Psoas muscle (tissue), 8 donors: ENCODE results near the gene CSTF3. TPM values are rescaled to one million over a fixed set of nuclear protein-coding genes. Genes with fewer than 3 reads are reported as not detected.

Source experiments
- ATAC-seq, 4 donors: fragments of 200-7000 bp; cut with Tn5 transposase; one replicate each; pipeline ENCODE4 v1.9.1; 2020; ENCODE audit warnings: moderate library complexity in 3 of 4, mild to moderate bottlenecking in 2 of 4
- DNase-seq, 2 donors: peaks; one replicate each; pipeline ENCODE4 v3.0.0-alpha.2; 2020
- H3K27ac ChIP-seq: fragments of 200-600 bp; one replicate; pipeline ENCODE4 v1.8.0; 2022
- H3K27me3 ChIP-seq, 3 donors: fragments of 200-600 bp in 1 of 3; one replicate each; pipeline versions ENCODE4 v1.6.1 to v1.8.0; 2013 to 2022; ENCODE audit warnings: low read length in 2 of 3, mild to moderate bottlenecking in 2 of 3, moderate library complexity in 1 of 3; ENCODE audit not compliant: insufficient read depth in 3 of 3
- H3K36me3 ChIP-seq, 2 donors: fragments of 200-600 bp in 1 of 2; one replicate each; pipeline versions ENCODE4 v1.6.1 to v1.8.0; 2013 to 2022; ENCODE audit warnings: low read depth in 1 of 2, mild to moderate bottlenecking in 1 of 2, moderate library complexity in 1 of 2; ENCODE audit not compliant: insufficient read depth in 1 of 2
- H3K4me1 ChIP-seq: fragments of 200-600 bp; one replicate; pipeline ENCODE4 v1.8.0; 2022
- H3K4me3 ChIP-seq: fragments of 200-600 bp; one replicate; pipeline ENCODE4 v1.8.0; 2022; ENCODE audit warnings: mild to moderate bottlenecking
- H3K9me3 ChIP-seq: fragments of 200-600 bp; one replicate; pipeline ENCODE4 v1.8.0; 2022
- WGBS, 3 donors: extraction: QIAGEN DNeasy Blood & Tissue Kit; methylation state at CpG; one replicate each; pipeline versions ENCODE4 v1.1.6 to v1.1.7; 2013; 5-methylcytosine and 5-hydroxymethylcytosine counted together
- intact Hi-C, 2 donors: fragments of 100-400 bp; cut with DNase I; formaldehyde crosslinking; loops; one replicate each; pipeline versions ENCODE4 v1.11.0 to v1.14.2; 2022
- long read RNA-seq, 2 donors: library from polyadenylated mRNA; unstranded; transcript quantifications; one replicate each; pipeline ENCODE4 v2.0.0, GENCODE V29; 2021
- polyA plus RNA-seq, 3 donors: library from polyadenylated mRNA; stranded (reverse); fragments of 200-250 nt; gene quantifications; one replicate each; pipeline ENCODE4 v1.2.3, GENCODE V29; 2013
- total RNA-seq, 4 donors: library from RNA; stranded (reverse); fragmentation: NEBNext Ultra II Directional in 2 of 4; extraction: Animal tissue kit (Norgen Biotek cat#: 25700) in 2 of 4; gene quantifications; one replicate each; pipeline versions ENCODE4 v1.2.1 to v1.2.4, GENCODE V29; 2021 to 2023
- TF ChIP-seq, protein P1 (sequence below): fragments of 200-600 bp; IDR thresholded peaks from one replicate; pipeline ENCODE4 v1.8.0; 2022; ENCODE audit warnings: antibody characterized with exemption
- donor health status: healthy with polysubstance abuse.
- donor health status: DM: no; HTN: no; CAD: no; lungs with moderate emphysema.
- donor health status: Bipolar disorder and iron deficiency.
- donor health status: healthy.
- donor health status: DM: yes; HTN: yes; CAD: no.
- donor health status: DM: no; HTN: no; CAD: no.
- donor health status: DM: no; HTN: no; CAD: no.
- donor health status: DM: yes; HTN: yes; CAD: no.

CSTF3 gene
- total RNA-seq (10 to 100 TPM; 10.7 to 18.0 (median 13.4) TPM), polyA plus RNA-seq (10 to 100 TPM; 10.7 to 32.3 (median 21.1) TPM)
- long read RNA-seq, donor 1, partial matches to known transcripts, result 0 of 2 reads
- long read RNA-seq, donor 1, other reads (novel, unspliced or antisense), result 0 of 2 reads
- long read RNA-seq, donor 2, partial matches to known transcripts, result 0 of 8 reads
- long read RNA-seq, donor 2, other reads (novel, unspliced or antisense), result 3 of 8 reads

DNA sequence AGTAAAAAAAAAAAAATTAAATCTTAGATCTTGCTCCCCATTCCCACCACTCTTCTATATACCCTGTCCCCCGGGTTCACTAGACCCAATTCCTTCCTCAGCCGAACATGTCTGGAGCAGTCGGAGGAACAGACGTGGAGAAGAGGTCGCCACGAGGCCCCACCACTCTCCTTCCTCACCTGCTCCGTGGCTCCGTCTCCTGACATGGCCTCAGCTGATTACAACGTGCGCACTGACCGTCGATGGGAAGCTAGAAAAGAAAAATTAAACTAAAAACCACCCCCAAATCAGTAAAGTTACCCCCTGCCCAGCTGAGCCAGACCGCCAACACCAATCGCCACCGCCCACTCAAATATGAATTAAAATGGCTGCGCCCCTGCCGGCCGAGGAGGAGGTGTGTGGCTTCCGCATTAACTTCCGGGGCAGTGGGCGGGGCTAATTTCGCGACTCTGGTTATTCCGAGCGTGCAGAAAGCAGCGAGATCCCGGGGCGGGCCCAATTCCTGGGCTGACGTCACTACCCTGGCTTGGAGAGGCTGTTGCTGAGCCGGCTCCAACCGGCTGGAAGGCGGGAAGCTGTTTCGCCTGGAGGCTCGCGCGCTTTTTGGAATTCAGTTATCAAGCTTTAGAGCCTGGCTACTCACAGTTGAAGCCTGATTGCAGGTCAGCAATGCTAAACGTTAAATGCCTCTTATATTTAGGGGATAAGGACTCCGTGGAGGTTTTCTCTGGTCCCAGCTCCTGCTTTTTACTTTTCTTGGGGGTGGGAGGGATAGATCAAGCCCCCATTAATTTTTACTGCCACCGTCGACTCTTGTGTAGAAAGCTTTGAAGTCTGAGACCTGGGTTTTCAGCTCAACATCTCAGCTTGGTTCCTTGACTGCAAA is at the start of gene CSTF3:
Gene CSTF3, minus strand, starts transcription at position 361 of the 886 bp plus-strand sequence. Its CDS starts 155 bp downstream, at position 206.
- Histone ChIP-seq H3K4me1 (peaks cover 35% of the 10 kb centered on the region), H3K36me3 (no peaks in the 10 kb centered on the region), H3K4me3 (peak within 1 kb of the TSS; percentile 82), H3K27ac (peak within 1 kb of the TSS; percentile 95), H3K9me3 (no peaks in the 10 kb centered on the region), H3K27me3 (no peaks in the 10 kb centered on the region)
- WGBS, 3 donors, result 1 to 2% (median 2%) methylated on average over 40 of the region's 40 CpGs
- TF ChIP-seq, protein P1, sequence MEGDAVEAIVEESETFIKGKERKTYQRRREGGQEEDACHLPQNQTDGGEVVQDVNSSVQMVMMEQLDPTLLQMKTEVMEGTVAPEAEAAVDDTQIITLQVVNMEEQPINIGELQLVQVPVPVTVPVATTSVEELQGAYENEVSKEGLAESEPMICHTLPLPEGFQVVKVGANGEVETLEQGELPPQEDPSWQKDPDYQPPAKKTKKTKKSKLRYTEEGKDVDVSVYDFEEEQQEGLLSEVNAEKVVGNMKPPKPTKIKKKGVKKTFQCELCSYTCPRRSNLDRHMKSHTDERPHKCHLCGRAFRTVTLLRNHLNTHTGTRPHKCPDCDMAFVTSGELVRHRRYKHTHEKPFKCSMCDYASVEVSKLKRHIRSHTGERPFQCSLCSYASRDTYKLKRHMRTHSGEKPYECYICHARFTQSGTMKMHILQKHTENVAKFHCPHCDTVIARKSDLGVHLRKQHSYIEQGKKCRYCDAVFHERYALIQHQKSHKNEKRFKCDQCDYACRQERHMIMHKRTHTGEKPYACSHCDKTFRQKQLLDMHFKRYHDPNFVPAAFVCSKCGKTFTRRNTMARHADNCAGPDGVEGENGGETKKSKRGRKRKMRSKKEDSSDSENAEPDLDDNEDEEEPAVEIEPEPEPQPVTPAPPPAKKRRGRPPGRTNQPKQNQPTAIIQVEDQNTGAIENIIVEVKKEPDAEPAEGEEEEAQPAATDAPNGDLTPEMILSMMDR, result peak; percentile 50
- intact Hi-C loops, result loop anchor here (5.0 to 10.0 kb wide), 3 partner anchors 96 to 891 kb away; partner anchors contain the start of genes HIPK3 (in 2 of the 2) and CAPRIN1 (in 1 of the 2)
- ATAC-seq, result peak; percentile 98 to 100 (median 99)
- DNase-seq, result peak; percentile 100

DNA sequence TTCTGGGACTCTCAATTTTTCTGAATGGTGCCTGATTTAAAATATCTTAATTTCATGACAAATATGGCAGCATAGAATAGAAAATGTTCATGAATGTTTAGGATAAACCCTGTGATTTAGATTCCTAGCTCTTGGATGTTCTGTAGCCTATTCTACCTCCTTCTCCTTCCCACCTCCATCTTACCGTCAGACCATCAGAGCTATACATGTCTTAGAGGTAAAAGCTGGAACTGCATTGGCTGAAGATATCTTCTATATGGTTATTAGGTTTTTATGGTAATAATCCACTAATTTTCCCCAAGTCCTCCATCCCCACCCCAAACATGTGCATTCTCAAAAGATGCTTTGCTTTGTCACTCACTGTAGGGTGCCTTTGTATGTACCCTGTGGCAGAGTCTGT is 46.9 kb upstream of the CSTF3 start:
- no peak overlapping the region for H3K27ac ChIP-seq
- H3K4me1 ChIP-seq, result no peaks in the 10 kb centered on the region
- 96 to 98% (median 97%) methylated on average over 1 of the region's 1 CpG for WGBS, 3 donors
- no peaks in the 10 kb centered on the region for H3K9me3 ChIP-seq
- TF ChIP-seq, protein P1, result no peak
- DNase-seq (no peak), ATAC-seq (no peak)
- H3K36me3 ChIP-seq, result no peaks in the 10 kb centered on the region
- H3K27me3 ChIP-seq, result no peaks in the 10 kb centered on the region
- H3K4me3 ChIP-seq, result no peak overlapping the region
- intact Hi-C loops, result no loop called here

DNA sequence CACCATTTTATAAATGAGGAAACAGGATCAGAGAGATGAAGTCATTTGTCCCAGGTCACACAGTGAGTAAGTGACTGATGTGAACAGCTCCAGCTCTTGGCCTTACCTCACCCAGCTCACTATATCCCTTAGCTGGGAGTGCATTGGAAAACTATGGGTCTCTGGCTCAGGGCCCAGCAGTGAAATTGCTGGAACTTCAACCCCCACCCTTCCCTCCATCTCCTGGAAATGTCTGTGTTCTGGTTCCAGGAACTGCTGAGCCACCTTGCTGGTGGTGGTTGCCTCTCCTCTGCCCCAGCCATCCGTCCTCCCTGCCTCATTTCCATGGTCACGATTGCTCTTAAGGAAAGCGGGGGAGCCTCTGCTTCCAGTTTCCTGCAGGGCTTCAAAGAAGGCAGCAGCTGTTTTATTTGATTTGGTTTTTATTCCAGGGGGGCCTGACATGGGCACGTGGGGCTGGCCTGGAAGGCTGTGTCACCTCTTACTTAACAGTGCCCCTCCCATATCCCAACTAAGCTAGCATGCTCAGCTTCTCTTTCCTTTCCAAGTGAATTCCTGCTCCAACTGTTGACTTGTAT is 46.2 kb upstream of the CSTF3 start:
- no peak overlapping the region for H3K27ac ChIP-seq
- DNase-seq, result no peak
- no peaks in the 10 kb centered on the region for H3K27me3 ChIP-seq
- 28 to 48% (median 33%) methylated on average over 4 of the region's 4 CpGs for WGBS, 3 donors
- TF ChIP-seq, protein P1, result no peak
- H3K36me3 ChIP-seq, result no peaks in the 10 kb centered on the region
- H3K9me3 ChIP-seq, result no peaks in the 10 kb centered on the region
- no peaks in the 10 kb centered on the region for H3K4me1 ChIP-seq
- no peak overlapping the region for H3K4me3 ChIP-seq
- intact Hi-C loops, result no loop called here
- peak in 2 of 4 donors; percentile 40 to 51 for ATAC-seq

DNA sequence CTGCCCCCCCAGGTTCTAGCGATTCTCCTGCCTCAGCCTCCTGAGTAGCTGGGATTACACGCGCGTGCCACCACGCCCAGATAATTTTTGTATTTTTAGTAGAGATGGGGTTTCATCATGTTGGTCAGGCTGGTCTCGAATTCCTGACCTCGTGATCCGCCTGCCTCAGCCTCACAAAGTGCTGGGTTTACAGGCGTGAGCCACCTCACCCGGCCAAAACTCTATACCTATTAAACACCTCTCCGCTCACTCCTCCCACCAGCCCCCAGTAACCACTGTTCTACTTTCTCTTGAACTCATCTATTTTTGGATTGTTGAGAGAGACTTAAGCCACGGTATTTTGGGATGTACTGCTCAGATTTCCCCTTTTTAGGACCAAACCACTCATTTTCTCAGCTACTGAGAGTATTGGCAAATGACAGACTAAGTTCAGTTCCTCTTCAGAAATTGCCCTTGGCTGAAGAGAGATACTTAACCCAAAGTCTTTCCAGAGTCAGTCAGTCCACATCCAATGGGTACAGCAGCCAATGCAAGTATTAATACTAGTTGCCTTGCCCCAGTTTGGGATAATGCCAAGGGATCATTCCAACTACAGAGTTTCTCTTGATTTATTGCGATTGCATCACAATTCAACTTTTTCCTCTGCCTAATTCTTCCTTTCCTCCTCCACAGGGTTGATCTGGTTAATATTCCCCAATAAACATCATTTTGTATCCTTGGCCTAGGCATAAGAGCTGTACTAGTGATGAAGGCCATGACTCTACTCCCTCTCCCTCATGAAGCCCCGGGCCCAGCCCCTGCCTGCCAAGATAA is 36.8 kb upstream of the CSTF3 start:
- Histone ChIP-seq H3K36me3 (no peaks in the 10 kb centered on the region), H3K4me1 (no peaks in the 10 kb centered on the region), H3K4me3 (no peak overlapping the region), H3K9me3 (no peaks in the 10 kb centered on the region), H3K27me3 (no peaks in the 10 kb centered on the region), H3K27ac (no peak overlapping the region)
- no peak for DNase-seq
- TF ChIP-seq, protein P1, result no peak
- ATAC-seq, result no peak
- intact Hi-C loops, result no loop called here
- WGBS, 3 donors, result 75 to 93% (median 83%) methylated on average over 14 of the region's 14 CpGs
